Right ventricle myocardium inferior (tissue), 1 donor: ENCODE data around the gene TMEM175. TPM values are rescaled to one million over a fixed set of nuclear protein-coding genes. Genes with fewer than 3 reads are reported as not detected.

Experiments used
- ATAC-seq: fragments of 200-7000 bp; cut with Tn5 transposase; one replicate; pipeline ENCODE4 v1.9.1; 2020; ENCODE audit warnings: mild to moderate bottlenecking, moderate library complexity
- DNase-seq: peaks from one replicate; pipeline ENCODE4 v3.0.0; 2021; ENCODE audit errors: missing footprints
- intact Hi-C: fragments of 100-400 bp; cut with DNase I; formaldehyde crosslinking; loops from one replicate; pipeline ENCODE4 v1.11.0; 2022
- total RNA-seq: library from RNA; stranded (reverse); fragmentation: NEBNext Ultra II Directional; extraction: Animal tissue kit (Norgen Biotek cat#: 25700); gene quantifications from one replicate; pipeline ENCODE4 v1.2.1, GENCODE V29; 2021
- donor health status: DM: no; HTN: yes; CAD: no; lungs with severe emphysema.

Gene TMEM175
- total RNA-seq, 1 donor from 2014 or later: 17.4 TPM

GRCh38 chr4:1003271-1004070, 71.2 kb downstream of the TMEM175 start:
- DNase-seq (peak; percentile 66), ATAC-seq (no peak)
- intact Hi-C loops: no loop called here

- intact Hi-C loops: no loop called here
- ATAC-seq (no peak), DNase-seq (no peak)
Measured at GRCh38 chr4:1004071-1004418, 71.8 kb downstream of the TMEM175 start.

GRCh38 chr4:1004557-1005485, 72.6 kb downstream of the TMEM175 start:
- intact Hi-C loops: no loop called here
- peak; percentile 18 for ATAC-seq
- DNase-seq: no peak

GRCh38 chr4:1006856-1007255, 74.6 kb downstream of the TMEM175 start:
- intact Hi-C loops: no loop called here

More at GRCh38 chr4:1006856-1007255, 74.6 kb downstream of the TMEM175 start:
- ATAC-seq (no peak), DNase-seq (no peak)

Other genes with a start within 250 kb of the TMEM175 start
- 17.3 TPM for gene SLC49A3, start 243.3 kb upstream of the TMEM175 start, total RNA-seq
- gene PCGF3, start 226.6 kb upstream of the TMEM175 start, total RNA-seq: 21.7 TPM
- 3.1 TPM for gene CPLX1, start 106.3 kb upstream of the TMEM175 start, total RNA-seq
- gene GAK, start 144 bp upstream of the TMEM175 start, total RNA-seq: 29.3 TPM
- 3.8 TPM for gene DGKQ, start 41.1 kb downstream of the TMEM175 start, total RNA-seq
- 8.6 TPM for gene IDUA, start 54.6 kb downstream of the TMEM175 start, total RNA-seq
- not detected for gene SLC26A1, start 60.9 kb downstream of the TMEM175 start, total RNA-seq
- 21.0 TPM for gene FGFRL1, start 79.2 kb downstream of the TMEM175 start, total RNA-seq
- gene RNF212, start 181.1 kb downstream of the TMEM175 start, total RNA-seq: 1.7 TPM
- 22.6 TPM for gene SPON2, start 240.1 kb downstream of the TMEM175 start, total RNA-seq